Measurements from ENCODE around the gene TRAPPC6A.

Gene TRAPPC6A

DNA sequence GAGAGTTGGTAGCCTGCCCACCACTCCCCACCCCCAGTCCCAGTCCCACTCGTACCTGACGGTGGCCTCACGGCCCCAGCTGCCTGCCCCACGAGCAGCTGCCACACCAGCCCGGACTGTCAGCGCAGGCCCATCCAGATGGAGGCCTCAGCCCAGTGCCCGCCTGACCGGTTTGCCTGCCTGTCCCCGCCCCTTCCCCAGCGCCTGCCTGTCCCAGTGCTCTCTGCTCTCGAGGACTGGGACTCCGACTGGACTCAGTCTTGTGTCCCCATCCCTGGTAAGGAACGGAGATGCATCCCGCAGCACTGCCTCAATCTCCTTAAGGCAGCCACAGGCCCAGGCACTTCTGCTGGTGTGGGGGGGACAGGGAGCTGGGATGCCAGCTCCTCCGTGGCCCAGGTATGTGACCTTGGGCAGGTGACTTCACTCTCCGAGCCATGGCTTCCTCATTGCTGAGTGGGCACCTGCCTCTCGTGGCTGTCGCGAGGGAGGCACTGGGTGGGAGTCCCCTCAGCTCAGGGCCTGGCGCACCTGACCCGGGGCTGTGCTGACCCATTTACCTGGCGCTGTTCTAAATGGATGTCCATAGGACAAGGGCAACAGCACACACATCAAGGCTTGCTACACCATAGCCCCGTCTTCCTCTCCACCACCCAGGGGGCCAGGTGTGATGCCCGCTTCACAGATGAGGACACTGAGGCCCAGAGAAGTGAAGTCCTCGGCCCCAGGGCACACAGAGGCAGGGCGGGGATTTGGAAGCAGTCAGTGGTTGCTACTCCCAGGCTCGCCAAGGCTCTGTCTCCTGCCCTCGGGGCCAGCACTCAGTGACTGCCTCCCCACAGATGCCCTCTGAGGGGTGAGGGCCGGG lies 16.9 kb downstream of the TRAPPC6A start, which contains the start of gene NKPD1:
Gene NKPD1 (minus strand): TSS at position 113 of the 868 bp plus-strand sequence. CDS start 832 bp downstream, outside the sequence.
- no peak for TF ChIP-seq POLR2A (IDR thresholded peaks at IDR 0.05; ENCODE audit: low read depth, low read length)
- no peak for TF ChIP-seq TAF1 (IDR thresholded peaks at IDR 0.05; ENCODE audit: borderline replicate concordance, low read depth, low read length)
- no peak for TF ChIP-seq POLR2AphosphoS5 (IDR thresholded peaks at IDR 0.05; ENCODE audit: low read depth, low read length)
- DNase-seq (ENCODE audit: insufficient read length) (no peak), FAIRE-seq (no peak)

DNA sequence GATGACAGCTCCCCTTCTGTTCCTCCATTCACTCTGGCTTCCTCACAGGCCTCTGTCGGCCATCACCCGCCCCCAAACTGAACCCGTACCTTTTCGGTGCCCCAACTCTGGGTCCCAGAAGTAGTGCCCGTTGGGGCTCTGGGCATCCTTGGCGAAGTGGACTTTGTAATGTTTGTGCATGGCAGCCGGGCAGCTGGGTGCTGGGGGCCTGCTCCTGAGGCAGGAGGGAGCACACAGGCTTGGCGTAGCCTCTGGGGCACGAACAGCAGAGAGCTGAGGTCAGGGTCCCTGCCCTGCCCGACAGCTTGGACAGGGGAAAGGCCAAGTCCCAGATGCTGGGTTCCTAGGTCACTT lies 18.1 kb downstream of the TRAPPC6A start:
- DNase-seq (ENCODE audit: insufficient read length) (no peak), FAIRE-seq (no peak)
- TF ChIP-seq TAF1 (IDR thresholded peaks at IDR 0.05; ENCODE audit: borderline replicate concordance, low read depth, low read length) (no peak), POLR2AphosphoS5 (IDR thresholded peaks at IDR 0.05; ENCODE audit: low read depth, low read length) (no peak), POLR2A (IDR thresholded peaks at IDR 0.05; ENCODE audit: low read depth, low read length) (no peak)

DNA sequence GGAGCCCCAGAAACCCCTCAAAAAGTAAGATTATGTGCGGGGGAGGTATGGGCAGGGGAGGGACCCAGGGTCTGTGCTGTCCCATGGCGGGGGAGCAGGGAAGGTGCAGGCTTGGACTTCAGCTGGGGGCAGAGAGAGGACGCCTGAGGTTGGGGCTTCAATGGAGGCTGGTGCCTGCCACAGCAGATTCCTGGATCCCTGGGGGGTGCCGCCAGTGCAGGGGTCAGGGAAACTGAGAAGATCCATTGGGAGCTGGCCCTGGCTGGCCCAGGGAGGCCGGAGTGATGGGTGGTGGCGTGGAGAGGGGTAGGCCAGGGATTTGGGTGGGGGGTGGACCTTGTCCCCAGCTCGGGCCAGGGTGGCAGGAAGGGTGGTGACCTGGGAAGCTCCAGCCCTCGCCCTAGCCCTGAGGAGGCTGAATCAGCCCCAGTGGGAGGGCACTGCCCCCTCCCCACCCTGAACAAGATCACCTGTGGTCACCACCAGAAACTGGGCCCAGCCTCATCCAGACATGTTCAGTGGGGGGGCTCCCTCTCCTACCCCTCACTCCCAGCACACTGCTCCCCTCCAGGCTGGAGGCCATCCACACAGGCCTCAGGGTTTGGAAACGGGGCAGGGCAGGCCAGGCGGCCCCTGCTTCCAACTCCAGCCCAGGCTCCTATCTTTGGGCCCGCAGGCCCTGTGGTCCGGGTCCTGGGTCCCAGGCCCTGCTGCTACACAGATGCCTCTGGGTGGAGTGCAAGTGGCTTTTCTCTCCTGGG lies 18.6 kb downstream of the TRAPPC6A start:
- TF ChIP-seq POLR2AphosphoS5 (IDR thresholded peaks at IDR 0.05; ENCODE audit: low read depth, low read length) (no peak), TAF1 (IDR thresholded peaks at IDR 0.05; ENCODE audit: borderline replicate concordance, low read depth, low read length) (no peak), POLR2A (IDR thresholded peaks at IDR 0.05; ENCODE audit: low read depth, low read length) (no peak)
- DNase-seq (ENCODE audit: insufficient read length) = no peak
- no peak for FAIRE-seq

GRCh38 chr19:45158503-45159209 lies 19.4 kb downstream of the TRAPPC6A start:
- DNase-seq (ENCODE audit: insufficient read length) (no peak), FAIRE-seq (no peak)
- TF ChIP-seq POLR2AphosphoS5 (IDR thresholded peaks at IDR 0.05; ENCODE audit: low read depth, low read length) = no peak
- TF ChIP-seq POLR2A (IDR thresholded peaks at IDR 0.05; ENCODE audit: low read depth, low read length) = no peak
- TF ChIP-seq TAF1 (IDR thresholded peaks at IDR 0.05; ENCODE audit: borderline replicate concordance, low read depth, low read length) = no peak

DNA sequence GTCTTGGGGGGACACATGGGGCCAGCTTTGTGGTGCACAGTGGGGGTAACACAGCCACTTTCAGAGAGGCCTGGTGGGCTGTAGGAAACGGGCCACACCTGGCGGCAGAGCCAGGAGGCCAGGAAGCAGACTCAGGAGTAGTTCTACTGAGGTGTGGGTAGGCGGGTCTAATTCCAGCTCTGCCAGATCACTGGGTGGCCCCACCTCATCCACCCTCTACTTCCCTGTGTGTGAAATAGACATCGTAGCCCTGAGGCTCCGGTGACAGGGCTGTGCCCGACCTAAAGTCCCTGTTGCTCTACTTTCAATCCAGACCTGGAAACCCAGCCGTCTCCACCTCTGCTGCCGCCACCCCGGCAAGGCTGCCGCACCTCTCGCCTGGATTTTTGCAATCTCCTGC lies 21.3 kb downstream of the TRAPPC6A start:
- FAIRE-seq (no peak), DNase-seq (ENCODE audit: insufficient read length) (no peak)
- TF ChIP-seq POLR2AphosphoS5 (IDR thresholded peaks at IDR 0.05; ENCODE audit: low read depth, low read length) = no peak
- no peak for TF ChIP-seq TAF1 (IDR thresholded peaks at IDR 0.05; ENCODE audit: borderline replicate concordance, low read depth, low read length)
- no peak for TF ChIP-seq POLR2A (IDR thresholded peaks at IDR 0.05; ENCODE audit: low read depth, low read length)

- DNase-seq (ENCODE audit: insufficient read length) = no peak
- TF ChIP-seq TAF1 (IDR thresholded peaks at IDR 0.05; ENCODE audit: borderline replicate concordance, low read depth, low read length) (no peak), POLR2A (IDR thresholded peaks at IDR 0.05; ENCODE audit: low read depth, low read length) (no peak), POLR2AphosphoS5 (IDR thresholded peaks at IDR 0.05; ENCODE audit: low read depth, low read length) (no peak)
- FAIRE-seq = no peak
These were observed 21.9 kb downstream of the TRAPPC6A start for GRCh38 chr19:45156011-45156630.

DNA sequence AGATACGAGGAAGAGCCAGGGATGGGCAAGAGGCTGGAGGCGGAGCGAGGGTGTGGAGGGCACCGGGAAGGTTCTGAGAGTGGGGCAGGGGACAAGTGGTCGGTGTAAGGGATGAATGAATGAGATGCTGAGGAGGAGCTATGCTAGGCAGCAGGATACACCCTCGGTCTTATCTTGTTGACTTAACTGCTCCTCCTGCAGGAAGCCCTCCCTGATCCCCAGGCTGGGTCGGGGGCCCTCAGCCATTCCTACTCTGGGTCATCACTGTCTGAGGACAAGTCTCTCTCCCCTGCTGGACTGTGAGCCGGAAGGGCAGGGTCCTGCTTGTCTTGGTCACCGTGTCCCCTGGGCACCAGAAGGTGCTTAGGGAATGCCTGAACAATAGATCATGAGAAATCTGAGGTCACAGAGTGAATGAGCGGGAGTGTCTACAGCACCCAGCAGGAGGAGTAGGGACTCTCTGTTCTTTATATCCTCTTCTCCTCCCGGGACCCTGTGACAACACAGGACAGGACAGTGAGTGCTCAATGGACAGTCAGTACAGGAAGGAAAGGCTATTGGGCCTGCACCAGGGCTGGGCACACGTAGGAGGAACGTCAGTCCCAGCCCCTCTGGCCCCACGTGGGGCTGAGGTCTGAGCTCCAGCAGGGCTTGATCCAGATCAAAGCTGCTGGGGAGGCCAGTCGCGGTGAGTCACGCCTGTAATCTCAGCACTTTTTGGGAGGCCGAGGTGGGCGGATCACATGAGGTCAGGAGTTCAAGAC lies 23.8 kb downstream of the TRAPPC6A start:
- no peak for TF ChIP-seq POLR2A (IDR thresholded peaks at IDR 0.05; ENCODE audit: low read depth, low read length)
- no peak for TF ChIP-seq TAF1 (IDR thresholded peaks at IDR 0.05; ENCODE audit: borderline replicate concordance, low read depth, low read length)
- TF ChIP-seq POLR2AphosphoS5 (IDR thresholded peaks at IDR 0.05; ENCODE audit: low read depth, low read length) = no peak
- DNase-seq (ENCODE audit: insufficient read length) (no peak), FAIRE-seq (no peak)

DNA sequence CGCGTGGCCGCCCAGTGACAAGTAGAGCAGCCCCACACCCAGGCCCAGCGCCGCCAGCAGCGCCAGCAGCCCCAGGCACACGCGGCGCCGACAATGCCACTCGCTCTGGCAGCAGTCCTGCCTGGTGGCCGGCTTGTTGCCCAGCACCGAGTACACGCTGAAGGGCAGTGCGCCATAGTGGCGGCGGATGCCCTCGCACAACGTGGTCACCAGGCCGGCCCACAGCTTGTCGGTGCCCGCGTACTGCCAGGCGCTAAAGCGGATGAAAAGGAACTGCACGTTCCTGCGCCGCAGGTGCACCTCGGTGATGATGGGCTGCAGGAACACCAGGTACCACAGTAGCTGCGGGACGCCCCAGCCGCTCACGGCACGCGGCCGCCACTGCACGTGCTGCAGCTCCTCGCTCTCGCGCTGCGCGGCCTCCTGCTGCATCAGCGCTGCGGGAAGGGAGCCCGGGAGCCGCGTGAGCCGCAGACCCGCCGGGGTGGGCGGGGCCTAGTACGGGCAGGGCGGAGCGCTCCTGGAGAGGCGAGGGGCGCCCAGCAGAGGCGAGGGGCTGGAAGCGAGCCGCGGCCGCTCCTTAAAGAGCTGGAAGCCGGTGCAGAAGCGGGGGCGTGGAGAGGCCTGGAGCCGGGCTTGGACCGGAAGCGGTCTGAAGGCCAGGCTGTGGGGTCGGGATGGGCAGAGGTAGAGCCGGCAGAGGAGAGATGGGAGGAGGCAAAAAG lies 24.5 kb downstream of the TRAPPC6A start:
- DNase-seq (ENCODE audit: insufficient read length) = peak; percentile 45
- TF ChIP-seq POLR2A (IDR thresholded peaks at IDR 0.05; ENCODE audit: low read depth, low read length) (no peak), TAF1 (IDR thresholded peaks at IDR 0.05; ENCODE audit: borderline replicate concordance, low read depth, low read length) (no peak), POLR2AphosphoS5 (IDR thresholded peaks at IDR 0.05; ENCODE audit: low read depth, low read length) (no peak)
- FAIRE-seq = no peak

DNA sequence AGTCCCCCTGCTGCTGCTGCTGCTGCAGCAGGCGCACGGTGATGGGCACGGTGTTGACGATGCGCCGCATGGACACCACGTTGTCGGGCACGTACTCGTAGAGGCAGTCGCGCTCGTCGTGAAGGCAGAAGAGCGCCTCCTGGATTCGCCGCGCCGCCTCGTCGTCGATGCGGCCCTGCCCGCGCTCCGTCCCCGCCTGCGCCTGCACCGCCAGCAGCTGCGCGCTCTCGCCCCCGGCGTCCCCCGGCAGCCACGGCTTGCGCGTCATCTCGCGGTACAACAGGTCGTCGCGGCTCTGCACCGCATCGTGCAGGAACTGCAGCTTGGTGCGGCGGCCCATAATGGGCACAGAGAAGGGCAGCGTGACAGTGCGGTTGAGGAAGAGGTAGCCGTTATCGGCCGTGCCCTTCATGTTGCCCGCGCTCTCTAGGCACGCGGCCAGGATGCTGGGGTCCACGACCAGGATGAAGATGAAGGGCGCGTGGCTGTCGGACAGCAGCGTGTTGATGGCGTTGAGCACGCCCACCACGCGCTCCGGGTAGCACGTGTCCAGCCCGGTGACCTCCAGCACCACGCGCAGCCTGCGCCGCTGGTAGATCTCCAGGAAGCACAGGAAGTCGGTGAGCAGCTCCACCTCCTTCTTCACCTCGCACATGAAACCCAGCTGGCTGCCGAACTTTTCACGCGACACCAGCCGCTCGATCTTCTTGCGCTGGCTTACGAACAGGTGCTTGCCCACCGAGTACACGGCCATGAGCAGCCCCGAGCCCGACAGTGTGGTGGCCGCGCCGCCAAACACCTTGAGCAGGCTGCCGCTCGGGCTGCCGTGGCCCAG lies 25.3 kb downstream of the TRAPPC6A start:
- FAIRE-seq = no peak
- TF ChIP-seq TAF1 (IDR thresholded peaks at IDR 0.05; ENCODE audit: borderline replicate concordance, low read depth, low read length) = no peak
- TF ChIP-seq POLR2AphosphoS5 (IDR thresholded peaks at IDR 0.05; ENCODE audit: low read depth, low read length) = no peak
- no peak for TF ChIP-seq POLR2A (IDR thresholded peaks at IDR 0.05; ENCODE audit: low read depth, low read length)
- peak; percentile 50 for DNase-seq (ENCODE audit: insufficient read length)

Measured in GM12892 (cell line).